ENCODE results near the gene LAMC3.

GRCh38 chr9:131072107-131072870 lies 63.3 kb downstream of the LAMC3 start:
- TF ChIP-seq, protein P1, sequence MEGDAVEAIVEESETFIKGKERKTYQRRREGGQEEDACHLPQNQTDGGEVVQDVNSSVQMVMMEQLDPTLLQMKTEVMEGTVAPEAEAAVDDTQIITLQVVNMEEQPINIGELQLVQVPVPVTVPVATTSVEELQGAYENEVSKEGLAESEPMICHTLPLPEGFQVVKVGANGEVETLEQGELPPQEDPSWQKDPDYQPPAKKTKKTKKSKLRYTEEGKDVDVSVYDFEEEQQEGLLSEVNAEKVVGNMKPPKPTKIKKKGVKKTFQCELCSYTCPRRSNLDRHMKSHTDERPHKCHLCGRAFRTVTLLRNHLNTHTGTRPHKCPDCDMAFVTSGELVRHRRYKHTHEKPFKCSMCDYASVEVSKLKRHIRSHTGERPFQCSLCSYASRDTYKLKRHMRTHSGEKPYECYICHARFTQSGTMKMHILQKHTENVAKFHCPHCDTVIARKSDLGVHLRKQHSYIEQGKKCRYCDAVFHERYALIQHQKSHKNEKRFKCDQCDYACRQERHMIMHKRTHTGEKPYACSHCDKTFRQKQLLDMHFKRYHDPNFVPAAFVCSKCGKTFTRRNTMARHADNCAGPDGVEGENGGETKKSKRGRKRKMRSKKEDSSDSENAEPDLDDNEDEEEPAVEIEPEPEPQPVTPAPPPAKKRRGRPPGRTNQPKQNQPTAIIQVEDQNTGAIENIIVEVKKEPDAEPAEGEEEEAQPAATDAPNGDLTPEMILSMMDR (IDR thresholded peaks at IDR 0.05): no peak
- TF ChIP-seq POLR2A (IDR thresholded peaks at IDR 0.05): no peak

Measured in right lobe of liver (tissue), 4 donors.